ENCODE results near the gene PAM. TPM values are rescaled to one million over a fixed set of nuclear protein-coding genes. Genes with fewer than 3 reads are reported as not detected.
"Not testable (repeated sequence)": the region's sequence is repeated elsewhere in the genome, so short reads cannot be mapped to it uniquely, and the experiment has no call there.

The PAM gene
- total RNA-seq, 2 experiments from 2014 or later, result 15.1 to 16.1 TPM

DNA sequence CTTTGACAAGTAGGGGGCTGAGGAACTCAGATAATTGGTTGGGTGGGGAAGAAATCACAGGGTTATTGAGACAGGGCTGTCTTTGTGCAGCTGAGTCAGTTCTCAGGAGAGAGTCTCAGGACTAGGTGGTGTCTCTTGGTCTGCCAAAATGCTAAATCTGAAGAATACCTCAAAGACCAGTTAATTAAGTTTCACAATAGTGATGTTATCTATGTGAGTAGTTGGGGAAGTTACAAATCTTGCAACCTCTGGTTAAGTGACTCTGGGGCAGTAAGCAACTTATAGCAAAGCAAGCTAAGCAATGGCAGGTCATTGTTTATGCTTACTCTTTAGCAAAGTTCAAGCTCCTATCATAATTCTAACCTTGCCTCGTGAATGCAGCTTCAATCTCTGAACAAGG lies 311.2 kb downstream of the PAM start:
- H3K4me3 Mint-ChIP-seq, result no peak overlapping the region
- Histone ChIP-seq H3K27ac (ENCODE audit: low read depth in 1 of 2, low read length in 2 of 2) (no peak overlapping the region), H3K27me3 (ENCODE audit: control insufficient read depth in 1 of 2, insufficient read depth in 2 of 2, low read length in 2 of 2) (no peaks in the 10 kb centered on the region), H3K36me3 (ENCODE audit: insufficient read depth, low read length) (no peaks in the 10 kb centered on the region), H3K4me3 (ENCODE audit: low read length) (no peak overlapping the region), H3K4me1 (ENCODE audit: insufficient read depth, low read length) (no peaks in the 10 kb centered on the region), H3K9me3 (ENCODE audit: control insufficient read depth in 1 of 2, insufficient read depth in 1 of 2, low read length in 2 of 2) (no peaks in the 10 kb centered on the region)
- CTCF ChIA-PET, result no interaction called here
- intact Hi-C loops (cut with DNase I, micrococcal nuclease), result no loop called here
- H3K36me3 Mint-ChIP-seq (ENCODE audit: low read depth), result no peaks in the 10 kb centered on the region
- H3K27me3 Mint-ChIP-seq, result no peaks in the 10 kb centered on the region
- H3K9me3 Mint-ChIP-seq, result no peaks in the 10 kb centered on the region
- ATAC-seq (ENCODE audit: poor library complexity) (no peak), DNase-seq (no peak)
- H3K27ac Mint-ChIP-seq, result no peak overlapping the region
- POLR2A ChIA-PET, result no interaction called here
- TF ChIP-seq CTCF (IDR thresholded peaks at IDR 0.05), result no peak
- no peaks in the 10 kb centered on the region for H3K4me1 Mint-ChIP-seq (ENCODE audit: low read depth)

GRCh38 chr5:103073500-103073899 lies 318.4 kb downstream of the PAM start:
- H3K27ac ChIP-seq (ENCODE audit: low read depth in 1 of 2, low read length in 2 of 2); H3K4me3 ChIP-seq (ENCODE audit: low read length); CTCF ChIA-PET; ATAC-seq (ENCODE audit: poor library complexity); H3K4me1 ChIP-seq (ENCODE audit: insufficient read depth, low read length); H3K4me1 Mint-ChIP-seq (ENCODE audit: low read depth); H3K27me3 ChIP-seq (ENCODE audit: control insufficient read depth in 1 of 2, insufficient read depth in 2 of 2, low read length in 2 of 2); H3K27me3 Mint-ChIP-seq; H3K36me3 ChIP-seq (ENCODE audit: insufficient read depth, low read length); DNase-seq; POLR2A ChIA-PET; H3K4me3 Mint-ChIP-seq; H3K27ac Mint-ChIP-seq: not testable (repeated sequence)
- intact Hi-C loops (cut with DNase I, micrococcal nuclease), result loop anchor here in 1 of 2 experiments (5.0 kb wide), 1 partner anchor 64 kb away; no protein-coding TSS in a partner anchor
- Mint-ChIP-seq H3K36me3 (ENCODE audit: low read depth) (peaks cover 32% of the 10 kb centered on the region), H3K9me3 (peaks cover 25% of the 10 kb centered on the region)
- H3K9me3 ChIP-seq (ENCODE audit: control insufficient read depth in 1 of 2, insufficient read depth in 1 of 2, low read length in 2 of 2), result peaks cover 9 to 37% of the 10 kb centered on the region in 2 experiments

- H3K4me1 ChIP-seq (ENCODE audit: insufficient read depth, low read length), result no peaks in the 10 kb centered on the region
- no peak for DNase-seq
- Mint-ChIP-seq H3K9me3 (peaks cover 30% of the 10 kb centered on the region), H3K36me3 (ENCODE audit: low read depth) (peaks cover 36% of the 10 kb centered on the region), H3K27me3 (no peaks in the 10 kb centered on the region), H3K27ac (no peak overlapping the region), H3K4me1 (ENCODE audit: low read depth) (no peaks in the 10 kb centered on the region), H3K4me3 (no peak overlapping the region)
- ChIA-PET CTCF (no interaction called here), POLR2A (no interaction called here)
- H3K27me3 ChIP-seq (ENCODE audit: control insufficient read depth in 1 of 2, insufficient read depth in 2 of 2, low read length in 2 of 2), result no peaks in the 10 kb centered on the region
- H3K27ac ChIP-seq (ENCODE audit: low read depth in 1 of 2, low read length in 2 of 2), result no peak overlapping the region
- no peak overlapping the region for H3K4me3 ChIP-seq (ENCODE audit: low read length)
- intact Hi-C loops (cut with DNase I, micrococcal nuclease), result no loop called here
- no peak for TF ChIP-seq CTCF (IDR thresholded peaks at IDR 0.05)
- H3K36me3 ChIP-seq (ENCODE audit: insufficient read depth, low read length), result no peaks in the 10 kb centered on the region
- no peak for ATAC-seq (ENCODE audit: poor library complexity)
- peaks cover 22 to 56% of the 10 kb centered on the region in 2 experiments for H3K9me3 ChIP-seq (ENCODE audit: control insufficient read depth in 1 of 2, insufficient read depth in 1 of 2, low read length in 2 of 2)
Measured at GRCh38 chr5:103075442-103075841, 320.3 kb downstream of the PAM start.

Measured in CD4-positive, alpha-beta T cell (primary cell).